VCaP (cell line): ENCODE data around the gene PAM16.

Source experiments
- H3K27ac ChIP-seq: fragments of 450-650 bp; 2 replicates; pipeline ENCODE4 v1.5.1; 2017
- TF ChIP-seq, protein P1 (sequence below): fragments of 450-650 bp; conservative IDR thresholded peaks from 2 replicates; pipeline ENCODE4 v1.5.1; 2017; ENCODE audit warnings: mild to moderate bottlenecking, moderate library complexity

PAM16 gene

DNA sequence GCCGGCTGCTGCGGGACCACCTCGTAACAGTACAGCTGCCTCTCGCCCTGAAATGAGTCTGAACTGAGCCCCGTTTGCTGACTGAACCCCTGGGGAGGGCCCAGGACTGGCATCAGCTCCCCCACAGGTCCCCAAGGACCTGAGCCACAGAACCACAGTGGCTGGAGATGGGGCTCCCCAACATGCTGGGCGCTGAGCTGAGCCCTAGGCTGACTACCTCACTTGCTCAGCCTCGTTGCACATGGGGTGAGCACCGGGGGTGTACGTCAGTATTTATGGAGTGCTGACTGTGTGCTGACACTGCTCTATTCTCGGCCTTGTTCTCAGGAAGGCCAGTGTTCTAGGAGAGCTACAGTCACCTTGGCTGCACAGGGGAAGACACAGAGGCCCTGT is 13.9 kb upstream of the PAM16 start:
- TF ChIP-seq, protein P1, sequence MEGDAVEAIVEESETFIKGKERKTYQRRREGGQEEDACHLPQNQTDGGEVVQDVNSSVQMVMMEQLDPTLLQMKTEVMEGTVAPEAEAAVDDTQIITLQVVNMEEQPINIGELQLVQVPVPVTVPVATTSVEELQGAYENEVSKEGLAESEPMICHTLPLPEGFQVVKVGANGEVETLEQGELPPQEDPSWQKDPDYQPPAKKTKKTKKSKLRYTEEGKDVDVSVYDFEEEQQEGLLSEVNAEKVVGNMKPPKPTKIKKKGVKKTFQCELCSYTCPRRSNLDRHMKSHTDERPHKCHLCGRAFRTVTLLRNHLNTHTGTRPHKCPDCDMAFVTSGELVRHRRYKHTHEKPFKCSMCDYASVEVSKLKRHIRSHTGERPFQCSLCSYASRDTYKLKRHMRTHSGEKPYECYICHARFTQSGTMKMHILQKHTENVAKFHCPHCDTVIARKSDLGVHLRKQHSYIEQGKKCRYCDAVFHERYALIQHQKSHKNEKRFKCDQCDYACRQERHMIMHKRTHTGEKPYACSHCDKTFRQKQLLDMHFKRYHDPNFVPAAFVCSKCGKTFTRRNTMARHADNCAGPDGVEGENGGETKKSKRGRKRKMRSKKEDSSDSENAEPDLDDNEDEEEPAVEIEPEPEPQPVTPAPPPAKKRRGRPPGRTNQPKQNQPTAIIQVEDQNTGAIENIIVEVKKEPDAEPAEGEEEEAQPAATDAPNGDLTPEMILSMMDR = no peak
- no peak overlapping the region for H3K27ac ChIP-seq

DNA sequence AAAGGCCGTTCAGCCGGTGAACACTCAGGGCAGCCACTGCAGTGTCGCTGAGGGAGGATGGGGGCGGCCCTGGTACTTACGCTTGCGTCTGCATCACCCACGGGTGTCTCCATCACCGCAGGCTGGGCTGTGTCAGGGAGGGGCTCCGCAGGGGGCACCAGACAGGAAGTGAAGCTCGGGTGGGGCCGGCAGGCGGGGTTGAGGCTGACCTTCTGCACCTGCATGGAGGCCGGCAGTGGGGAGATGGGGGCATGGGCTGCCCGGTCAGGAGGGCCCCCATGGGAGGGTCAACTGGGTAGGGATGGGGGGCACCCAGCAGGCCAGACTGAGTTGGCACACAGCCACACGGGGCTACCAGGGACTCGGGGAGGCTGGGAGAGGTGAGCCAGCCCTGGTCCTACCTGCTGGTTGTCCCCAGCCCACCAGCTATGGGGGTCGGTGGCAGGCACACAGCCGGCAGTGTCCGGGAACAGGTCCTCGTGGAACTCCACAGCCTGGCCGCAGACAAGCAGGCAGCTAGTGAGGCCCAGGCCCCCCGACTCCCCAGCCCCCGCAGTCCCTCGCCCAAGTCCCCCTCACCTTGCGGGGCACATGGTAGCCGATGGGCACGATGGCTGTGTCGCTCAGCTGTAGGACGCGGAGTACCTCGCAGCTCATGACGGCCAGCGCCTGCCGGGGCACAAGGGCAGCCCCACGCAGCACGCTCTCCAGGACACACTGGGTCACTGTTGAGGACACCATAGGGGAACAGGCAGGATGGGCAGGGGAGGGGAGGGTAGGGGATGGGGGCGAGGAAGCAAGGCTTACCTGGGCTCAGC is 13.3 kb upstream of the PAM16 start:
- H3K27ac ChIP-seq = no peak overlapping the region
- TF ChIP-seq, protein P1 = no peak

DNA sequence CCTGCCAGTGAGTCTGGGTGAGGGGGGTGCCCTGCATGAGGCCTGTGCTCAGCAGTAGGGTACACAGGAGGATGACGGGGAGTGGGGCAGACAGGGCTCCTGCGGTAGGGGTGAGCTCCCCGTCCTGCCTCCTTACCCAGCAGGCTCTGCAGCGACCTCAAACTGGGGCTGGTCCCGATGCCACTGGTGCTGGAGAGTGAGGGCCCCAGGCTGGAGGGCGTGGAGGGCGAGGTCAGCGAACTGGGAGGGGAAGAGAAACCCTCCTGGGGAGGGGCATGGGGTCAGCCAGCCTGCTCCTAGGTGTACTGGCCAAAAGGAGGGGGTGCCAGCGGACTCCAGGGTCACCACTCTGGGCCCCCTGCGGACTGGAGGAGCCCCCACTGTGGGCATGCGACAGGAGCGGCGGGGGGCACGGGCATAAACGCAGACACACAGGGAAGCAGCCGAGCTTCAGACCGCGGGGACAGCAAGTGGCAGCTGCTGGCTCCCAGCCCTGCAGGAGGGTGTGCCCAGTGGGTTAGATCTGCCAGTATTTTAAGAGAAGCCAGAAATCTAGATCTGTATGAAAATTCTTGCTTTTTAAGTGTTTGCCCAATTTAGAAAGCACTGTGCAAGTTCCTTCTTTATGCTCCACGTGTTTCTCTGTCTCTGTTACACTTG is 11.5 kb upstream of the PAM16 start:
- H3K27ac ChIP-seq = no peak overlapping the region
- TF ChIP-seq, protein P1 = no peak

DNA sequence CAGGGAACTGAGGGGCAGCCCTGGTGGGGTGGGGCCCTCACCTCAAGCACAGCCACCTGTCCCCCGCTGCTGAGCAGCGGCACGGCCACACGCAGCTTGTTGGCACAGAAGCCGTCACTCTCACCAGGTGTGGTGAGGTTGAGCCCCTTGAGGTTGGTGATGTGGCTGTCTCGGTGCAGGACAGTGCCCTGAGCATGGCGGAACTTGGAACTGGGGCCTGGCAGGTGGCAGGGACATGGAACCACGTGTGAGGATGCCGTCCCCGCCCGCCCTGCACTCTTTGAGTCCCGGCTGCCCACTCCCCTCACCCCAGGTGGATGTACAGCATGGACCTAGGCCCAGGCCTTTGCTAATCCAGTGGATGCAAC is 10.8 kb upstream of the PAM16 start:
- TF ChIP-seq, protein P1 = no peak
- no peak overlapping the region for H3K27ac ChIP-seq

DNA sequence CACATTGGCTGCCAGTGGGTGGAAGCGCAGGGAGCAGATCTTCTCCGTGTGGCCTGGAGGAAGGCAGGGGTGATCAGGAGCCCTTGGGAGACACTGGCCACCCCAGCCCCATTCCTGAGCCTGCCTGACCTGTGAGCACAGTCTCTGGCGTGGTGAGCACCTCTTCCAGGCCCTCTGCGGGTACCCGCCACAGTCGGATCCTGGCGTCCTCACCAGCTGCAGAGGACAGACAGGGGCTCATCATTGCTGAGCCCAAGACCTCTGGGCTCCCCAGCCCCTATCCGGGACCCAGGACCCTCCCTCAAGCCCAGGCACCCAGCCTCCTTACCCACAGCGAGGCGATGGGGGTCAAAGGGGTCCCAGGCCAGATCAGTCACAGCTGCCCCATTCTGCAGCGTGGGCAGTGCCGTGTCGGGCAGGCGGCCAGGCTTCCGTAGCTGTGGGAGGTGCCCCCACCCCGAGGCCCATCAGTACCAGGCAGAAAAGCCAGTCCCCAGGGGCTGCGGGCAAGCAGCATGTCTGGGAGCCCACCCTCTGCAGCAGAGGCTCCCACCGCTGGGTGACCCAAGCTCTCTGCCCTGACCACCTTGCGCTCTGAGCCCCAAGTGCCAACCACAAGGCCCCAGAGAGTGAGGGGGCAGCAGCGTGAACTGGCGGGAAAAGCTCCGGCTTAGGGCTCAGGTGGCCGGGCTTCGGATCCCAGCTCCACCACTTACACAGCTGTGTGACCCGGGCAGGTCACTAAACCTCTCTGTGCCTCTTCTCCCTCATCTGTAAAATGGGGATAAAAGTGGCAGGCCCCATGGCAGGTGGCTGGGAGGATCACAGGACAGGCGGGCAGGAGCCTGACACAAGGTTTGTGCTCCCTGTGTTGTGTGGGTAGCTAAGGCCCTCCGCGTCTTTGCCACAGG is 10.2 kb upstream of the PAM16 start:
- TF ChIP-seq, protein P1 = no peak
- peak overlapping the region; percentile 38; the same call in 1 of the 2 replicates for H3K27ac ChIP-seq

DNA sequence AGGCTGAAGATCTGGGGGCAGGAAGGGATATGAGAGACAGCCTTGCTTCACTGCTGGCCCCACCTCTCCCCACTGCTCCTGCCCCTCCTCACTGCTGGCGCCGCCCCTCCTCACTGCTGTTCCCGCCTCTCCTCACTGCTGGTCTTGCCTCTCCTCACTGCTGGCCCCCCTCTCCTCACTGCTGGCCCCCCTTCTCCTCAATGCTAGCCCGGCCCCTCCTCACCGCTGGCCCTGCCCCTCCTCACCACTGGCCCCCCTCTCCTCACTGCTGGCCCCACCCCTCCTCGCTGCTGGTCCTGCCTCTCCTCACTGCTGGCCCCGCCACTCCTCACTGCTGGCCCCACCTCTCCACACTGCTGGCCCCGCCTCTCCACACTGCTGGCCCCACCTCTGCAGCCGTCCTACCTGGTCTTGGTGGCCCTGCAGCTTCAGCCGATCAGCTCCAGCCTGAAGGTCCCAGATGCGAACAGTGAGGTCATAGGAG is 9.5 kb upstream of the PAM16 start:
- TF ChIP-seq, protein P1 = no peak
- peak overlapping the region; percentile 38; the same call in 1 of the 2 replicates for H3K27ac ChIP-seq

DNA sequence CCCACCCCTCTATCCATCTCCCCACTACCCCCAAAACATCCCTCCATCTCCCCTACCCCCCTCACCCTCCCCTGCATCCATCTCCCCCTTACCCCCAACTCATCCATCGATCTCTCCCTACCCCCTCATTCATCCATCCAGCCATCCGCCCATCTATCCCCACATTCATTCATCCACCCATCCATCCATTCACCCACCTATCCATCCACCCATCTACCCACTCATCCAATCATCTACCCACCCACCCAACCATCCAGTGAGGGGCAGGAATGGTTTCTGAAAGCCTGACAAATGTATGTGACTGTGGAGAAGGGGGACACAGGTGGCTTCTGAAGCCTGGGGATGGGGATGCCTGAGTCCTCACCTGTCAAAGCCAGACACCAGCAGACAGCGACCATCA is 8.8 kb upstream of the PAM16 start:
- TF ChIP-seq, protein P1 = no peak
- H3K27ac ChIP-seq = no peak overlapping the region
